GM21447 (cell line): Measurements from ENCODE around the gene GDAP2.
"Not testable (repeated sequence)": the region's sequence is repeated elsewhere in the genome, so short reads cannot be mapped to it uniquely, and the experiment has no call there.

Source experiments
- ATAC-seq: cut with Tn5 transposase; IDR thresholded peaks from one replicate; pipeline ENCODE4 v1.9.1; 2021; ENCODE audit not compliant: unreplicated experiment

GDAP2 gene

GRCh38 chr1:117904485-117904884 is 24.9 kb downstream of the GDAP2 start:
- ATAC-seq: no peak

GRCh38 chr1:117902944-117903343 is 26.5 kb downstream of the GDAP2 start:
- ATAC-seq: no peak

- ATAC-seq: no peak
Observed at GRCh38 chr1:117899801-117900200, 29.6 kb downstream of the GDAP2 start.

GRCh38 chr1:117897551-117897950 is 31.9 kb downstream of the GDAP2 start:
- ATAC-seq: no peak

- peak; percentile 93 for ATAC-seq
Observed at GRCh38 chr1:117895482-117896114, 33.8 kb downstream of the GDAP2 start.

GRCh38 chr1:117894078-117894477 is 35.3 kb downstream of the GDAP2 start:
- no peak for ATAC-seq

- ATAC-seq: no peak
Observed at GRCh38 chr1:117892512-117892911, 36.9 kb downstream of the GDAP2 start.

GRCh38 chr1:117890452-117890851 is 39.0 kb downstream of the GDAP2 start:
- no peak for ATAC-seq

- no peak for ATAC-seq
Observed at GRCh38 chr1:117886101-117886795, 43.2 kb downstream of the GDAP2 start.

GRCh38 chr1:117883616-117884015 is 45.8 kb downstream of the GDAP2 start:
- ATAC-seq: no peak

GRCh38 chr1:117879284-117879683 is 50.1 kb downstream of the GDAP2 start:
- ATAC-seq: no peak

GRCh38 chr1:117877823-117878222 is 51.6 kb downstream of the GDAP2 start:
- no peak for ATAC-seq

- no peak for ATAC-seq
Observed at GRCh38 chr1:117871013-117871412, 58.4 kb downstream of the GDAP2 start.

- no peak for ATAC-seq
Observed at GRCh38 chr1:117861694-117862093, 67.7 kb downstream of the GDAP2 start.

- no peak for ATAC-seq
Observed at GRCh38 chr1:117860896-117861610, 68.4 kb downstream of the GDAP2 start.

- no peak for ATAC-seq
Observed at GRCh38 chr1:117859901-117860300, 69.5 kb downstream of the GDAP2 start.

- no peak for ATAC-seq
Observed at GRCh38 chr1:117857418-117857817, 72.0 kb downstream of the GDAP2 start.

GRCh38 chr1:117852853-117853553 is 76.4 kb downstream of the GDAP2 start:
- no peak for ATAC-seq

GRCh38 chr1:117851687-117852086 is 77.7 kb downstream of the GDAP2 start:
- ATAC-seq: no peak

- no peak for ATAC-seq
Observed at GRCh38 chr1:117846674-117847425, 82.6 kb downstream of the GDAP2 start.

- not testable (repeated sequence) for ATAC-seq
Observed at GRCh38 chr1:117844478-117844877, 84.9 kb downstream of the GDAP2 start.
